MM.1S (cell line): Measurements from ENCODE around the gene GPAT2.
"Not testable (repeated sequence)": the region's sequence is repeated elsewhere in the genome, so short reads cannot be mapped to it uniquely, and the experiment has no call there.

Experiments
- CTCF ChIP-seq: fragments of 300-600 bp; sonication (generic); IDR thresholded peaks from 2 replicates; pipeline ENCODE4 v1.5.1; 2016; ENCODE audit warnings: antibody characterized with exemption, low read length, mixed read lengths
- EZH2 ChIP-seq: fragments of 300-600 bp; sonication (generic); optimal IDR thresholded peaks from 2 replicates; pipeline ENCODE3; 2017; ENCODE audit warnings: low read depth, mild to moderate bottlenecking, antibody characterized with exemption, low read length, mixed read lengths
- EZH2phosphoT487 ChIP-seq: fragments of 300-600 bp; sonication (generic); IDR thresholded peaks from 2 replicates; pipeline ENCODE4 v1.6.1; 2018; ENCODE audit warnings: antibody characterized with exemption, low read length

DNA sequence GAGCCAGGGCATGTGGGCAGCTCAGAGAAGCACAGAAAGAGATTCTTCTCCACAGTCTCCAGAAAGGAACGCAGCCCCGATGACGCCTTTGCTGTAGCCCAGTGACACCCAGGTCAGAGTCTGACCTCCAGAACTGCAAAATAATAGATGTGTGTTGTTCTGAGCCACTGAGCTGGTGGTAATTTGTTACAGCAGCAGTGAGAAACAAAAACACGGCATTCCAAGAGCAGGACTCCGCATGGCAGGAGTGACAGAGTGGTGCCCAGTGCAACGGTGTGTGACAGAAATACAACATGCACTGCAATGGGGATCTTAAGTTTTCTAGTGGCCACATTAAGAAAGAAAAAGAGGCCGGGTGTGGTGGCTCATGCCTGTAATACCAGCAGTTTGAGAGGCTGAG is 18.7 kb upstream of the GPAT2 start:
- not testable (repeated sequence) for TF ChIP-seq CTCF, EZH2, EZH2phosphoT487
